K562 (cell line): ENCODE data around the gene STRA6. TPM values are rescaled to one million over a fixed set of nuclear protein-coding genes. Genes with fewer than 3 reads are reported as not detected.

ENCODE experiments used
- MTA1 ChIP-seq: fragments of 450-650 bp; IDR thresholded peaks from 2 replicates; pipeline ENCODE4 v1.6.1; 2017; ENCODE audit warnings: borderline replicate concordance
- THAP12 ChIP-seq: fragments of 250-450 bp; sonication (Bioruptor Pico); IDR thresholded peaks from 2 replicates; pipeline ENCODE4 v1.9.0; 2021; ENCODE audit warnings: mild to moderate bottlenecking, inconsistent platforms
- ZBTB49 ChIP-seq: sonication (generic); formaldehyde crosslinking; IDR thresholded peaks from 2 replicates; pipeline ENCODE4 v1.8.0; 2022; ENCODE audit warnings: missing genetic modification reagents, mild to moderate bottlenecking, borderline replicate concordance
- ZC3H11A ChIP-seq: IDR thresholded peaks from 2 replicates; pipeline ENCODE4 v1.6.1; 2012; ENCODE audit warnings: low read depth, low read length, improper control_type of control experiment
- ZNF431 ChIP-seq: sonication (generic); formaldehyde crosslinking; IDR thresholded peaks from 2 replicates; pipeline ENCODE4 v1.8.0; 2022; ENCODE audit warnings: mild to moderate bottlenecking, missing genetic modification reagents
- polyA plus RNA-seq, 8 experiments: library from polyadenylated mRNA; depleted of rRNA in 4 of 8; stranded (reverse) in 5 of 8; unstranded in 3 of 8; fragments of >200 nt; fragmentation: Nextera tagmentation in 2 of 8; fragmentation: Illumina TruSeq in 1 of 8; extraction: Ambion mirVana in 2 of 8; extraction: Trizol in 1 of 8; gene quantifications; 2 replicates each; pipeline versions ENCODE4 v1.2.1 to v1.2.3, GENCODE V29; 2011 to 2014; ENCODE audit warnings: inconsistent platforms in 1 of 8, missing spikeins in 1 of 8
- total RNA-seq, 7 experiments: library from RNA; depleted of rRNA in 6 of 7; stranded (reverse); fragments of >200 nt in 6 of 7; fragmentation: Illumina TruSeq in 2 of 7; extraction: Trizol in 2 of 7; gene quantifications; 2 replicates each; pipeline versions ENCODE4 v1.2.1 to v1.2.3, GENCODE V29; 2011 to 2021; ENCODE audit warnings: low replicate concordance in 1 of 7

The STRA6 gene
- total and polyA plus RNA-seq, 9 of the 15 experiments (the other 6 are each of a cell fraction or from before 2014, with no cell fraction given) = 0.04 to 2.0 (median 0.43) TPM; not detected in 2

- no peak for TF ChIP-seq THAP12
- TF ChIP-seq ZNF431 (CRISPR knock-in tag) = no peak
- no peak for TF ChIP-seq ZC3H11A
- TF ChIP-seq ZBTB49 (CRISPR knock-in tag) = no peak
- no peak for TF ChIP-seq MTA1
These were observed 27.1 kb downstream of the STRA6 start (continued) for GRCh38 chr15:74175271-74176191.
